Stimulated activated CD4-positive, alpha-beta T cell treated with anti-CD3 and anti-CD28 coated beads, Interleukin-4, amount 100 ng/mL, for 1 hour (primary cell): Measurements from ENCODE around the gene PARVA.
"Not testable (repeated sequence)": the region's sequence is repeated elsewhere in the genome, so short reads cannot be mapped to it uniquely, and the experiment has no call there.

Experiments
- DNase-seq: peaks from one replicate; pipeline ENCODE4 v3.0.0-alpha.2; 2020

Gene PARVA

GRCh38 chr11:12377106-12377823, at the start of gene PARVA:
TSS of gene PARVA (plus strand) at chr11:12377571. CDS start at chr11:12377648, 77 bp downstream.
- no peak for DNase-seq

- DNase-seq: no peak
Measured at GRCh38 chr11:12329169-12329568, 48.2 kb upstream of the PARVA start.

DNA sequence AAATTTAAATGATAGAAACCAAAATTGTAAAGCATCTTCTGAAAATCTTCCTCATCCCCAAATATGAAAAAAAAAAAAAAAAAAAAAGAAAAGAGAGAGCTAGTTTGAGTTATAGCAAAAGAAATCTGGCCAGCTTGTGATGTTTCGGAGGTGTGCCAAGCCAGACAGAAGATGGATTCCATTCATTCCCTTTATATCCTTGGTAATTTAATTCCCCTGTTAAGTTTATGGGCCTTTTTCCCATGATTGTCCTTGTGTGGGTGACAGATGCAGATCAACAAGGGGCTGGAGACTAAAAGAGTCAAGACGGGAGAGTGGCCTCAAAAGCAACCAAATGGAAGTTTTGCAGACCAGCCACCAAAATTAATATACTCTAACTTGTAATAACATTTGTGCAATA, 47.6 kb upstream of the PARVA start:
- DNase-seq: no peak

DNA sequence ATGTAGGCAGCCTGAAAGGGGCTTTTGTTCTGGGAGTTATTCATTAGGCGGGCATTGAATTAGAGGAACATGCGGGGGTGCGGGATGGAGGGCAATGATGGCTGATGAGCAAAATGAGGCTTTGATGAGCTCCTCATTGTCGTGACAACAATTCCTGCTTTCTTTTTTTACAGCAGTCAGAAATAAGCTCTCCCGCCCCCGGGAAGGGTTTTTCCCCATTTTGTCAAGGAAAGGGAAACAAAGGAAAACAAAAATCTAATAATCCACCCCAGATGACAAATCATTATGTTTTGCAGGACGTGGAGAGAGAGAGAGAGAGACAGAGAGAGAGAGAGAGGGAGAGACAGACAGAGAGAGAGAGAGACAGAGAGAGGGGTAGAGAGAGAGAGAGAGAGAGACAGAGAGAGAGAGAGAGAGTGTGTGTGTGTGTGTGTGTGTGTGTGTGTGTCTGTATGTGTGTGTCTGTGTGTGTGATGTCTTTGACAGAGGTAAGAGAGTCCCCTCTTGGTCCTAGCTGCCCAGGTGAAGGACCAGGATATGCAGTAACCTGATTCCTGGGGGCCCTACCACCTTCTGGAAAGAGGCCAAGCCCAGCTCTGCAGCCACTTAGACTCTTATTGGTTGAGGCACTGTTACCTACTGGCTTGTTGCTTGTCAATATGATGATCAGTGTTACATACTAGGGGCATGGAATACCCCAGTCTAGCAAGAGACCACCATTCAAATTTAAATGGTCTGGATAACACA, 46.7 kb upstream of the PARVA start:
- no peak for DNase-seq

DNA sequence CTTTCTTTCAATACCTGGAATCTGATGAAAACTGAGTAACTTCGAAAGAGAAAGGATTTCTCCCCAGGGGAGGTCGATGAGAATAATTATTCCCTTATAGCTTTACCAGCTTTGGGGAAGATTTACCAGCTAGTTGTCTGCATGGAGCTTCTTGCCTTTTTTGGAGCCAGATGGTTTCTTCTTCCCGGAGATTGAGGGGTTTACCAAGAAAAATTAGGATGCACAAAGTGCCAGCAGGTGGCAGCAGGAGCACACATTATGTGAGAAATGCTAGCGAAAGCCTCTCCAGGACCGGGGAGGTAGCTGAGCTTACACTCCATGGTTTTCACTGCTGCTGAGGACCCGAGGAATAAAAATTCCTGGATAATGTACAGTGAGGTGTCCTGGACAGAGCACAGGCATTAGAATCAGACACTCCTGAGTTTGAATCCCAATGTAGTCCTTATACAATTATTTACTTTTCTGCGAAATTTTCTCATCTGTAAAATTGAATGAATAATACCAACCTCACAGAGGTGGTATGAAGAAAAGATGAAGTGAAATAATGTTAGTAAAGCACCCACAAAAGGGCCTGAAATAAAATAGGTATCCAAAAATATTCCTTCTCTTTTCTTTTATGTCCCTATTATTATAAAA, 46.0 kb upstream of the PARVA start:
- peak; percentile 72 for DNase-seq

DNA sequence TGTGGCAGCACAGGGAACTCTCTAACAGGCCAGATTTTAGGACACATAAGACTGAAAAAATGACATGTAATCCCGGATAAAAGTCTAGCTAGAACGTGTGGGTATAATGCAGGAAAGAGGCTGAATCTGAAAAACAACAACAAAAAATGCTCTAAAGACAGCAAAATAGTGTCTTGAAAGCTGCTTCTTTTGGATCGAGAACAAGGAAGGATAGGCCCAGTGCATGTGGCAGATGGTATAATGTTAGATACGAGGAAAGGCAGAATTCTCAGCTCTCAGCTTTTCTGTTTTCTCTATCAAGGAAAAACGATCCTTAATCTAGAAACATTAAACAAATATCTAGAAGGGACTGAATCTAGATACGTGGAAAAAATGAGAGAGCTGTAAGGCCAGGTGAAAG, 33.8 kb upstream of the PARVA start:
- DNase-seq: no peak

DNA sequence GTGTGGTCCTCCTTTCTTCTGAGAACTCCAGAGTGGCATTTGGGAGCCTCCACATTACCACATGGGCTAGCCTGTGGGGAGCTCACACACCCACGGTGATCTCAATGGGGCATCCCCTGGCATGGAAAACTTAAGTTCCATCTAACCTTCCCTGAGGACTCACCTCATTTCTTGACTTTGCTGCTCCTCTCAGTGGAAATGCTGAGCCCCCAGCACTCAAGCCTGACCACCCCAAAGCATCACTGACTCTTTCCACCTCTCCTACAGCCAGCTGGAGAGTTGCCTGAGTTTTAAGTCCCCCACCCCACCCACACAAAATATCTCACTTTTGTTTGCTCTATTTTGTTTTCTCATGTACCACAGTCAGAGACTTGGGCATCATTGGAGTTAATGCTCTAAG, 23.8 kb upstream of the PARVA start:
- DNase-seq: no peak

- no peak for DNase-seq
Measured at GRCh38 chr11:12354750-12355545, 22.4 kb upstream of the PARVA start.

DNA sequence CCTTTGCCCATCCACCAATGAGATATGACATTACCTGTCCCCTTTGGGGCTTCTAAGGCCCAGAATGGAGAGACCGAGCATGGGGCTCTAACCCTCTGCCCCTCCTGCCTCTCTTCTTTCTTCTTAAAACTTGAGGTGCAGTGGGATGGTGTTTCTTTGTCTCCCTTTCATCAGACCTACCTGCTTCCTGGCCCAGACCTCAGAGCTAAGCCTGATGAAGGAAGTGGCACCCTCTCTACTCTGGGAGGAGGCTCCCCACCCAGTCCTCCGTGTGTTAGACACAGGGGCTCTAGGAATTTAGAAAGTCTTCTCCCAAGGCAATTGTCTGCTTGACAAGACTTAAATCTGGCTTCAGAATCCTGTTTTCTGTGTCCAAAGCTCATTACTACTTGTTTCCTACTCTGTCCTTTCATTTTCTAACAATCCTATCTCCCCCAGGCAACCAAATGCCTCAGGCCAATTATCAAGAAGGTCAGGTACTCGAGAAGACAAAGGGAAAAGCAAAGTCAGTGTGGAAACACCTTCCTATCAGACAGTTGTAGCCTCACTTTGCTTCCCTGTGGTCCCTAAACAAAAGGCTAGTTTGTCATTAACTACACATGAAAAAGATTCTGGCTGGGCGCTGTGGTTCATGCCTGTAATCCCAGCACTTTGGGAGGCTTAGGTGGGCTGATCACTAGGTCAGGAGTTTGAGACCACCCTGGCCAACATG, 20.3 kb upstream of the PARVA start:
- no peak for DNase-seq

GRCh38 chr11:12357697-12358096, 19.7 kb upstream of the PARVA start:
- DNase-seq: not testable (repeated sequence)

DNA sequence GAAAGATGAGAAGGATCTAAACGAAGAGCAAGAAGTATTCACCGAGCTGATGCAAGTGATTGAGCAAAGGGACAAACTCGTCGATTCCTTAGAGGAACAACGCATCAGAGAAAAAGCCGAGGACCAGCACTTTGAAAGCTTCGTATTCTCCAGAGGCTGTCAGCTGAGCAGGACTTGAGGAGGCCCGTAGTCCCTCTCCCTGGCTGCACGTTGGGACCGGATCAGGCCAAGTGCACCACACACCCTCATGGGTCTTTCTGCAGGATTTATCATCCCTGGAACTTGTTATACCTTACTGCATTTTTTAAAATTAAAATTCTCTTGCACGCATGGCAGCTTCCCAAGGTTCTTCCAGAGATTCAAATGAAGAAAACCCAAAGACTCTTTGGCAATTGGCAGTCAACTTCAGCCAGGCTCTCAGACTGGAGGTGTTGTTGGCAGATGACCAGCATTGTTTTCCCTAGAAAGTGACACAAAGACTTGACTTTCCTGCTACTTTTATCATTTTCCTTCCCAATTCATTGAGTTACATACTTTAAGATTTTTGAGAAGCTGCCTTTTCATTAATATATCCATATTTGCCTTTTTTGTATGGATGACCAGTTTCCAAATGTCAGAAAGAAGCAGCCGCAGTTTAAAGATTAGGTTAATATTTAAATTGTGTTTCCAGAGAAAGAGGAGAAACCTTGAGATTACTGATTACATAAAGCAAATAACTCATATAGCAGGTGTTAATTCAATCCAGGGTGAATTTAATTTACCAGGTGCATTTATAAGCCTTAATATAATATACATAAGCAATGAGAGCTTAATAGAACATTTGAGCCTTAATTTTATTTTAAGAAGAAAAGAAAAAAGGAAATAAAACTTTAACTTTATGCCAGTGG, 18.8 kb upstream of the PARVA start:
- no peak for DNase-seq

- no peak for DNase-seq
Measured at GRCh38 chr11:12359761-12360160, 17.6 kb upstream of the PARVA start.

DNA sequence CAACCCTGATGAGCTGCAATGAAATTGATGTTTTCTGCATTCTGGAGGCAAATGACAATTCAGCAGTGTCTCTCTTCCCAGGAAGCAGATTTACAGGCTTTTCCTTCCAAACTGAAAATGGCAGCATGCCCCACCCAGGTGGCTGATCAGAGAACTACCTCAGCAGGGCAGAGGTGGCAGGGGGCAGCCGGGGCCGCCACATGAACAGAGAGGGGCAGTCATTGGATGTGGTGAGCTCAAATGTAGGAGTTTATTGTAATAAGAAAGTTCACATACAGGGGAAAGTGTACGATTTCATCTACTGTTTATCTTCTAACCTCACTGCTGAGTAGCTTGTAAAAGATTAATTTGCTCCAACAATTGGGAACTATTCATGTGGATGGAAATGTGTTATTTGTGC, 15.7 kb upstream of the PARVA start:
- no peak for DNase-seq

- no peak for DNase-seq
Measured at GRCh38 chr11:12362857-12363256, 14.5 kb upstream of the PARVA start.

- DNase-seq: no peak
Measured at GRCh38 chr11:12363373-12363772, 14.0 kb upstream of the PARVA start.

DNA sequence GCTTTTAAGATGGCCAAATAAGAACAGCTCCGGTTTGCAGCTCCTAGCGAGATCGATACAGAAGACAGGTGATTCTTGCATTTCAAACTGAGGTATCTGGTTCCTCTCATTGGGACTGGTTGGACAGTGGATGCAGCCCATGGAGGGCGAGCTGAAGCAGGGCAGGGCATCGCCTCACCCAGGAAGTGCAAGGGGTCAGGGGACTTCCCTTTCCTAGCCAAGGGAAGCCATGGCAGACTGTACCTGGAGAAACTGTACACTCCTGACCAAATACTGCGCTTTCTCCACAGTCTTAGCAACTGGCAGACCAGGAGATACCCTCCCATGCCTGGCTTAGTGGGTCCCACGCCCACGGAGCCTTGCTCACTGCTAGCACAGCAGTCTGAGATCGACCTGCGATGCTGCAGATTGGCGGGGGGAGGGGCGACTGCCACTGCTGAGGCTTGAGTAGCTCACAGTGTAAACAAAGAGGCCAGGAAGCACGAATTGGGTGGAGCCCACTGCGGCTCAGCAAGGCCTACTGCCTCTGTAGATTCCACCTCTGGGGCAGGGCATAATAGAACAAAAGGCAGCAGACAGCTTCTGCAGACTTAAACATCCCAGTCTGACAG, 11.3 kb upstream of the PARVA start:
- peak; percentile 46 for DNase-seq

DNA sequence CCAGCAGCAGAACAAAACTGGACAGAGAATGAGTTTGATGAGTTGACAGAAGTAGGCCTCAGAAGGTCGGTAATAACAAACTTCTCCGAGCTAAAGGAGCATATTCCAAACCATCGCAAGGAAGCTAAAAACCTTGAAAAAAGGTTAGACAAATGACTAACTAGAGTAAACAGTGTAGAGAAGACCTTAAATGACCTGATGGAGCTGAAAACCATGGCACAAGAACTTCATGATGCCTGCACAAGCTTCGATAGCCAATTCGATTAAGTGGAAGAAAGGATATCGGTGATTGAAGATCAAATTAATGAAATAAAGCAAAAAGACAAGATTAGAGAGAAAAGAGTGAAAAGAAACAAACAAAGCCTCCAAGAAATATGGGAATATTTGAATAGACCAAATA, 10.3 kb upstream of the PARVA start:
- DNase-seq: not testable (repeated sequence)

DNA sequence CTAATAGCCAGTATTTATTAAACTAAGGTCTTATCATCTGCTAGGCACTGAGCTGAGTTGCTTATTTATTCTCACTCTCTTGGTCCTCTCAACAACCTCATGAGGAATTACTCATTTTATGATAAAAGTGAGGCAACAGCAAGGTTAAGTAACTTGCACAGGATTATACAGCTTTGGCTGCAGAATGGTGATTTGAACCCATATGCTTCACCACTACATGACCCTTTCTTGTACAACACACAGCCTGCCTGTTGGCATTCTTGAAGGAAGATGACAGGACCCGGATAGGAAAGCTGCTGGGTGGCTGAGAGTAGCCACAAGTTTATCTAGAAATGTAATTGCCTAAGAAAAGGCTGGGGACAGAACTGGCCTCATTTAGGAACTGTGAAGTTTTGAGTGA, 5.3 kb upstream of the PARVA start:
- no peak for DNase-seq

DNA sequence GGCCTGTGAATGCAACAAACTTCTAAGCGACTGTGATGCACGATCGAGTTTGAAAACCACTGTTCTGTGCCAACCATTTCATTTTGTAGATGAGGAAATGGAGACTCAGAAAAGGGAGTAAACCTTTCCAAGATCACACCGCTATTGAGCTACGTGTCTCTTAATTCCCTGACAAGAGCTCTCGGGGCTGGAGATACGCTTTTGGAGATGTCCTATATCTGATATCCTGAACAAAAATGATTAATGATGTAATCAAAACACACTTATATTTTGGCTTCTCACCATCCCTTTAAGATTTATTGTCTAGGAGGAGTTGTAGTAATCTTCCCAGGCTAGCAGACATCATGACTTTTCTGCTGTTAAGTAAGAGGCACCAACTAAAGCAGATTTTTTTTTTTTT, 1.7 kb upstream of the PARVA start:
- DNase-seq: no peak

DNA sequence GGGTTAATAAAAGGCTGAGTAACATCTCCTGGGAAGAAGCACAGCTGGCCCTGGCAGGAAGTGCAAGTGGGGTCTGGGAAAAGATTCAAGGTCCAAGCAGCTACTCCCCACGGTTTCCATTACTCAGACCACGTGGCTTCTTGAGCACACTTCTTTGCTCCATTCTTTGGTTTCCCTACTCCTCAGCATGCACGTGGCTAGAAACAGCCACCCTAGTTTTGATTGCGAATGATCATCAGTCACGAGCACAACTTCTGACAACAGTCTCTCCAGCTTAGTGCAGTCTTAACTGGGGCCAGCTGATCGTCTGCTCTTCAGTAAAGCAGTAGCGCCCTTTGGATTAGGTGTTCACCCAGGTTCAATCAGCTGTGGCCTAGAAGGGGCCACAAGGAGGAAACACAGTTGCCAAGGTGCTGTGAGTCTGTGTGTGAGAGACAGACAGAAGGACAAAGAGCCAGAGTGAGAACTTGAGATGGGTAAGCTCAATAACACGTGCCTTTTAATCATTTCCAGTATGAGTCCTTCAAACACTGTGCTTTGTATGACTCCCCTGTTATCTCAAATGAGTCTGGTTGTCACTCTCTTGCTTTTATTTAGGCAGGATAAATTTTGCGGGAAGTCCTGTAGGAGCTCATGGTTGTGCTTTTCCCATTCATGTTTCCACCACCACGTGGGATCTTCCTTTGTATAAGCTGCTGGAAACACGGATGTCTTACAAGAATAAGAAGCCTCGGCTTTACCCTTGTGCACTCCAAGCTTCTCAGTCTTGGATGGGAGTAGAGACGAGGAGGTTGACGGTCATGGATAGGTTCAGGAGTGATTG, 901 bp upstream of the PARVA start:
- DNase-seq: no peak
